Heart left ventricle (tissue), 13 donors: ENCODE data around the gene CDC25C.

Experiments
- POLR2A ChIP-seq, 2 donors: fragments of 450-650 bp; IDR thresholded peaks; one replicate each; pipeline ENCODE4 v1.6.1; 2017; ENCODE audit warnings: antibody characterized with exemption in 2 of 2, mild to moderate bottlenecking in 2 of 2, moderate library complexity in 2 of 2
- TF ChIP-seq, protein P1 (sequence below), 12 donors: fragments of 200-600 bp; sonication (generic) in 4 of 12; IDR thresholded peaks; one replicate each; pipeline versions ENCODE4 v1.5.0 to v1.8.0; 2018 to 2022; ENCODE audit warnings: antibody characterized with exemption in 12 of 12, mild to moderate bottlenecking in 5 of 12
- donor health status: ischemic (EF 13 %, LVEDD 7.1; RV severe dilation, severe dysfunction).
- donor health status: DM: no; HTN: yes; CAD: no.
- donor health status: DM: no; HTN: no; CAD: no.
- donor health status: ischemic (EF 25% LVEDD 6.9; RV normal size, moderate dysfunction).
- donor health status: ischemic (EF 25% LVEDD 5.7; RV mildly dilated, moderate dysfunction).
- donor health status: ischemic (EF 35%, LVEDD 5.7; RV mildly dilated, moderate dysfunction).
- donor health status: nonischemic (EF 11% LVEDD 7.7; RV severe dilation, severe dysfunction).
- donor health status: DM: yes; HTN: yes; CAD: no.
- donor health status: PGD.
- donor health status: ischemic (EF 29% LVEDD 5.4; RV normal size, mild dysfunction).
- donor health status: nonischemic (EF 23%, LVEDD 6.1; RV moderate dilation, normal function).

- TF ChIP-seq, protein P1, sequence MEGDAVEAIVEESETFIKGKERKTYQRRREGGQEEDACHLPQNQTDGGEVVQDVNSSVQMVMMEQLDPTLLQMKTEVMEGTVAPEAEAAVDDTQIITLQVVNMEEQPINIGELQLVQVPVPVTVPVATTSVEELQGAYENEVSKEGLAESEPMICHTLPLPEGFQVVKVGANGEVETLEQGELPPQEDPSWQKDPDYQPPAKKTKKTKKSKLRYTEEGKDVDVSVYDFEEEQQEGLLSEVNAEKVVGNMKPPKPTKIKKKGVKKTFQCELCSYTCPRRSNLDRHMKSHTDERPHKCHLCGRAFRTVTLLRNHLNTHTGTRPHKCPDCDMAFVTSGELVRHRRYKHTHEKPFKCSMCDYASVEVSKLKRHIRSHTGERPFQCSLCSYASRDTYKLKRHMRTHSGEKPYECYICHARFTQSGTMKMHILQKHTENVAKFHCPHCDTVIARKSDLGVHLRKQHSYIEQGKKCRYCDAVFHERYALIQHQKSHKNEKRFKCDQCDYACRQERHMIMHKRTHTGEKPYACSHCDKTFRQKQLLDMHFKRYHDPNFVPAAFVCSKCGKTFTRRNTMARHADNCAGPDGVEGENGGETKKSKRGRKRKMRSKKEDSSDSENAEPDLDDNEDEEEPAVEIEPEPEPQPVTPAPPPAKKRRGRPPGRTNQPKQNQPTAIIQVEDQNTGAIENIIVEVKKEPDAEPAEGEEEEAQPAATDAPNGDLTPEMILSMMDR (IDR thresholded peaks at IDR 0.05): peak in 2 of 12 donors; percentile 17 to 18
- TF ChIP-seq POLR2A (IDR thresholded peaks at IDR 0.05): no peak
These were observed 89.7 kb downstream of the CDC25C start for GRCh38 chr5:138241688-138242571.
